Omental fat pad (tissue), 4 donors: Measurements from ENCODE around the gene KCTD16. TPM values are rescaled to one million over a fixed set of nuclear protein-coding genes. Genes with fewer than 3 reads are reported as not detected.

ENCODE experiments used
- ATAC-seq: fragments of 150-250 bp; one replicate; pipeline ENCODE4 v1.9.1; 2016; ENCODE audit warnings: mild to moderate bottlenecking, moderate library complexity; ENCODE audit not compliant: low FRiP score
- DNase-seq: peaks from one replicate; pipeline ENCODE4 v3.0.0-alpha.2; 2019; ENCODE audit warnings: low spot score
- CTCF ChIP-seq, 3 donors: fragments of 450-650 bp; IDR thresholded peaks; one replicate each; pipeline ENCODE4 v1.5.1; 2016 to 2017; ENCODE audit warnings: antibody characterized with exemption in 3 of 3, mild to moderate bottlenecking in 3 of 3, moderate library complexity in 2 of 3
- total RNA-seq, 4 donors: library from RNA; depleted of rRNA; stranded (reverse); fragments of >200 nt; gene quantifications; one replicate each; pipeline ENCODE4 v1.1.0, GENCODE V29; 2016

KCTD16 gene
- total RNA-seq, 4 donors from 2014 or later: 0.09 to 0.19 (median 0.16) TPM; not detected in 1

DNA sequence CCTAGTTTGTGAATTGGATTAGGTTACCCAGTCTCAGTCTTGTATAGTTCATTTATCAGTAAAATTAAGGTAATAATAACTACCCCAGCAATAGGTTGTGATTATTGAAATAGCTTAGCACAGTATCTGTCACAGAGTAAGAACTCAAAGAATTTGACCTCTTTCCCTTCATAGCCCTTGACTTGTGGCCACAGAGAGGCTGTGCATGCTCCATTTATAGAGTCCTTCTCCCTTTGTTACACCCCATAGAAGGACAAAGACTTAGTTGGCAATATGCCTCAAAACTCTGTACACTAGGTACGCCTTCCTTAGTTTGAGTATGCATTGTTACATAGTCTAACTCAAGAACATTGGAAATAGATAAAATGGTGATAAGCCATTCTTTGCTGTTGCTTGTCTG is 257.2 kb downstream of the KCTD16 start:
- no peak for DNase-seq
- TF ChIP-seq CTCF (IDR thresholded peaks at IDR 0.05): no peak

DNA sequence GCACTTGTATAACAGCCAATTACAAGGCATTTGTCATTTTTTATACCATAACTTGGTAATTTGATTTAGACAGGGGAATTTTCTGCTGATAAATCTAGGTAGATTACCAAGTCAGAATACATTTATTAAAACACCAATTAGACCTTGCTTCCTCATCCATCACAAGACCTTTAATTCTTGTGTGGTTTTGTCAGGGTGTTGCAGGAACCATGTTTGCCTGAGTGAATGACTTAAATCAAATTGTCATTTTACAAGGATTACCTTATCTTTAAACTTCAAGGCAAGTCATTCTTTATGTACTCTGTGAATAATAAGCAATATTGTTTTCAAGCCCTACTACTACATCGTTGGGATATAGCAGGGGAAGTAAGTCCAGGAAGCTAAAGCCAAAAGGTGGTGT is 257.7 kb downstream of the KCTD16 start:
- TF ChIP-seq CTCF (IDR thresholded peaks at IDR 0.05): no peak
- ATAC-seq (no peak), DNase-seq (no peak)

More for the DNA sequence above, 257.2 kb downstream of the KCTD16 start:
- ATAC-seq: no peak

GRCh38 chr5:144429405-144429804 is 258.7 kb downstream of the KCTD16 start:
- DNase-seq (no peak), ATAC-seq (no peak)
- TF ChIP-seq CTCF (IDR thresholded peaks at IDR 0.05): no peak

DNA sequence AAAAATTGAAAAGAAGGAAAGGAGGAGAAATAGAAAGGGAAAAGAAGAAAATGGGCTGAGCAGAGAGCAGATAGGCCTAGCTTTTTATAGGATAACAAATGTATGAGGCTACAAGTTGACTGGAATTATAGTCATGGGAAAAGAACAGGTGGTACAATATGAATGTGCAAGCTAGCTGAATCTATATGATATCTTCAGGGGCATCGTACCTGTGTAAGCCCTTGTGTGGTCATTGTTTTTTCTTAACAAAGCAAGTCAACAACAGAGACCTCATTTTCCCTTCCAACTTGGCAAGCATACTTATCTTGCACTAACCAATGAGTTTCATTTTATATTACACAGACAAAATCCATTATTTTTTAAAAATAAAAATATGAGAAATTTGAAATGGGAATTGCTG is 259.2 kb downstream of the KCTD16 start:
- DNase-seq (no peak), ATAC-seq (no peak)
- no peak for TF ChIP-seq CTCF (IDR thresholded peaks at IDR 0.05)

DNA sequence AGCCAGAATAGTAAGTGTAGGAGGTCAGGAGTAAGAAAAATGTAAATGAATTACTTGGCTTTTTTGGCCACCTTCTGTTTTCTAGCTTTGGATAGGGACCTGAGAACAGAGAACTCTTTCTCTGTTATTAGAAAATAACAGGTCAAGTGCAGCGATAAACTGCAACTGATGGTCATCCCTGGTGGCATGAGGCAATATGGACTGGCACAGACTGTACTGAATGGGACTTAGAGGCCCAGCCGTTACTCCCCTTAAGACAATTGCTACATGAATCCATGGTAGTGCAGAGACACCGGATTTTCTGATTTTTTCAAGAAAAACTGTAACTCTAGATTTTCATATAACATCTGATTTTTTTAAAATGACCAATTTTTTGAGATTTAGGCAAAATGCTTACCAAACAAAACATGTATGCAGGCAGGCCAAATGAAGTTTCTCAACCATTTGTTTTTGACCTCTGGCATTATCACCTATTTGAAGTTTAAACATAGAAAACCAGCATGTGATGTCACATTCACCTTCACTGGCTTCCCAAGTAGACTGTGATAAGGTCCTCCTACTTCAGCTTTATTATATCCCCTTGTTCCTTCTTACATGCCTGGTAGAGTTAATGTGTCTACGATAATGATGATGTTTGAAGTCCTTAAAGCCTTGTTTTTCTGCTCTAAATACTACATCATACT is 262.6 kb downstream of the KCTD16 start:
- DNase-seq (no peak), ATAC-seq (no peak)
- TF ChIP-seq CTCF (IDR thresholded peaks at IDR 0.05): no peak

DNA sequence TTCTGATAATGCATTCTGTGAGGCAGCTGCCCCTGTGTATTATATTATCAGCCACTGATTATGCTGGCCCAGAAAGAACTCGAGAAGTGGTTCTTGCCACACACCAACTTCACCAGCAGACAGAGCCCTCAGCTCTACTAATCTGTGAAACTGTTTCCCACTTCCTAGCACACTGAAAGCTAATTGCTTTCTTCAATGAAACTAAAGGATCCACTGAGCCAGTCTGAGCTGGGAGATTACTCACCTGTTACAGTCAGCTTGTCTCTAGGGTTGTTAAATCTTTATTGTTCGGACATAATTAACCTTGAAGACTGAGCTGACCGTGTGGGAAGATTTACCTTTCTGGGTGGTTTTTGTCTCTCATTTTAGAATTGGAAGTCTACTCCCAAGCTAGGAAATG is 263.2 kb downstream of the KCTD16 start:
- ATAC-seq: no peak
- no peak for DNase-seq
- TF ChIP-seq CTCF (IDR thresholded peaks at IDR 0.05): no peak

- DNase-seq (no peak), ATAC-seq (no peak)
These were observed 265.3 kb downstream of the KCTD16 start for GRCh38 chr5:144436007-144436406.

More at GRCh38 chr5:144436007-144436406, 265.3 kb downstream of the KCTD16 start:
- no peak for TF ChIP-seq CTCF (IDR thresholded peaks at IDR 0.05)
